NCI-H446 treated with DMSO at 0.1 percent for 48 hours (cell line): ENCODE measurements around the gene HNRNPA3.
"Not testable (repeated sequence)": the region's sequence is repeated elsewhere in the genome, so short reads cannot be mapped to it uniquely, and the experiment has no call there.

Experiments
- DNase-seq: peaks from one replicate; lab custom pipeline; 2025; lab: John Stamatoyannopoulos, UW

The HNRNPA3 gene

GRCh38 chr2:177188482-177189469 is 23.8 kb upstream of the HNRNPA3 start:
- DNase-seq: no peak

- DNase-seq: no peak
Measured at GRCh38 chr2:177190941-177191340, 21.7 kb upstream of the HNRNPA3 start.

- DNase-seq: no peak
Measured at GRCh38 chr2:177192788-177193187, 19.8 kb upstream of the HNRNPA3 start.

GRCh38 chr2:177193240-177193639 is 19.4 kb upstream of the HNRNPA3 start:
- no peak for DNase-seq

GRCh38 chr2:177195194-177195593 is 17.4 kb upstream of the HNRNPA3 start:
- no peak for DNase-seq

- not testable (repeated sequence) for DNase-seq
Measured at GRCh38 chr2:177200419-177200818, 12.2 kb upstream of the HNRNPA3 start.

- no peak for DNase-seq
Measured at GRCh38 chr2:177201919-177202346, 10.7 kb upstream of the HNRNPA3 start.

- DNase-seq: no peak
Measured at GRCh38 chr2:177204417-177204816, 8.2 kb upstream of the HNRNPA3 start.

- DNase-seq: no peak
Measured at GRCh38 chr2:177207101-177207500, 5.5 kb upstream of the HNRNPA3 start.

- no peak for DNase-seq
Measured at GRCh38 chr2:177211169-177211568, 1.4 kb upstream of the HNRNPA3 start.

GRCh38 chr2:177211576-177212105 is 953 bp upstream of the HNRNPA3 start:
- no peak for DNase-seq

GRCh38 chr2:177212891-177213856 is 580 bp downstream of the HNRNPA3 start:
- peak; percentile 68 for DNase-seq

GRCh38 chr2:177217247-177217843 is 4.8 kb downstream of the HNRNPA3 start:
- no peak for DNase-seq

- DNase-seq: not testable (repeated sequence)
Measured at GRCh38 chr2:177219787-177220186, 7.2 kb downstream of the HNRNPA3 start.

- DNase-seq: no peak
Measured at GRCh38 chr2:177221534-177221933, 8.9 kb downstream of the HNRNPA3 start.

- no peak for DNase-seq
Measured at GRCh38 chr2:177221970-177222369, 9.4 kb downstream of the HNRNPA3 start.

- DNase-seq: not testable (repeated sequence)
Measured at GRCh38 chr2:177223436-177223835, 10.8 kb downstream of the HNRNPA3 start.

GRCh38 chr2:177225965-177226360 is 13.4 kb downstream of the HNRNPA3 start:
- DNase-seq: no peak

- no peak for DNase-seq
Measured at GRCh38 chr2:177229442-177230242, 17.0 kb downstream of the HNRNPA3 start.

GRCh38 chr2:177231270-177231669 is 18.7 kb downstream of the HNRNPA3 start:
- DNase-seq: no peak
